Measurements from ENCODE around the gene ORC5. TPM values are rescaled to one million over a fixed set of nuclear protein-coding genes. Genes with fewer than 3 reads are reported as not detected.

ORC5 gene
- total RNA-seq, 1 experiment from 2014 or later: 21.0 TPM

DNA sequence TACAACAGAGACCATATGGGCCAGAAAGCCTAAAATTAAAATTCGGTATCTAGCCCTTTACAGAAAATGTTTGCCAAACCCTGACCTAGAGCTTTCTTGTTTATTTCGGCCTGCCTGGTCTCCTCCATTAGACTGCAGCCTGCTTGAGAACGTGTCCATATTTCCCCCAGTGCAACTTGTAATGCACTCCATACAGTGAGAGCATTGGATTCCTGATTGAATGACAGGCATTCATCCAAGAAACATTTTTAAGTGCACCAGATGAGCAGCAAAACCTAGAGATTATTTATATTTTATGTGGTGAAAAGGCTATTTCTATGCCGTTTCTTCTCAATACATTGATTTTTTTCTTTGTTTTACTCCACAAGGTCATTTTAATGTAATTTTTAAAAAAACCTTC lies 47.4 kb upstream of the ORC5 start (continued):
- TF ChIP-seq ZNF423 (CRISPR knock-in tag; IDR thresholded peaks at IDR 0.05): no peak
- TF ChIP-seq, protein P1, sequence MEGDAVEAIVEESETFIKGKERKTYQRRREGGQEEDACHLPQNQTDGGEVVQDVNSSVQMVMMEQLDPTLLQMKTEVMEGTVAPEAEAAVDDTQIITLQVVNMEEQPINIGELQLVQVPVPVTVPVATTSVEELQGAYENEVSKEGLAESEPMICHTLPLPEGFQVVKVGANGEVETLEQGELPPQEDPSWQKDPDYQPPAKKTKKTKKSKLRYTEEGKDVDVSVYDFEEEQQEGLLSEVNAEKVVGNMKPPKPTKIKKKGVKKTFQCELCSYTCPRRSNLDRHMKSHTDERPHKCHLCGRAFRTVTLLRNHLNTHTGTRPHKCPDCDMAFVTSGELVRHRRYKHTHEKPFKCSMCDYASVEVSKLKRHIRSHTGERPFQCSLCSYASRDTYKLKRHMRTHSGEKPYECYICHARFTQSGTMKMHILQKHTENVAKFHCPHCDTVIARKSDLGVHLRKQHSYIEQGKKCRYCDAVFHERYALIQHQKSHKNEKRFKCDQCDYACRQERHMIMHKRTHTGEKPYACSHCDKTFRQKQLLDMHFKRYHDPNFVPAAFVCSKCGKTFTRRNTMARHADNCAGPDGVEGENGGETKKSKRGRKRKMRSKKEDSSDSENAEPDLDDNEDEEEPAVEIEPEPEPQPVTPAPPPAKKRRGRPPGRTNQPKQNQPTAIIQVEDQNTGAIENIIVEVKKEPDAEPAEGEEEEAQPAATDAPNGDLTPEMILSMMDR (IDR thresholded peaks at IDR 0.05): no peak
- TF ChIP-seq, protein P2, sequence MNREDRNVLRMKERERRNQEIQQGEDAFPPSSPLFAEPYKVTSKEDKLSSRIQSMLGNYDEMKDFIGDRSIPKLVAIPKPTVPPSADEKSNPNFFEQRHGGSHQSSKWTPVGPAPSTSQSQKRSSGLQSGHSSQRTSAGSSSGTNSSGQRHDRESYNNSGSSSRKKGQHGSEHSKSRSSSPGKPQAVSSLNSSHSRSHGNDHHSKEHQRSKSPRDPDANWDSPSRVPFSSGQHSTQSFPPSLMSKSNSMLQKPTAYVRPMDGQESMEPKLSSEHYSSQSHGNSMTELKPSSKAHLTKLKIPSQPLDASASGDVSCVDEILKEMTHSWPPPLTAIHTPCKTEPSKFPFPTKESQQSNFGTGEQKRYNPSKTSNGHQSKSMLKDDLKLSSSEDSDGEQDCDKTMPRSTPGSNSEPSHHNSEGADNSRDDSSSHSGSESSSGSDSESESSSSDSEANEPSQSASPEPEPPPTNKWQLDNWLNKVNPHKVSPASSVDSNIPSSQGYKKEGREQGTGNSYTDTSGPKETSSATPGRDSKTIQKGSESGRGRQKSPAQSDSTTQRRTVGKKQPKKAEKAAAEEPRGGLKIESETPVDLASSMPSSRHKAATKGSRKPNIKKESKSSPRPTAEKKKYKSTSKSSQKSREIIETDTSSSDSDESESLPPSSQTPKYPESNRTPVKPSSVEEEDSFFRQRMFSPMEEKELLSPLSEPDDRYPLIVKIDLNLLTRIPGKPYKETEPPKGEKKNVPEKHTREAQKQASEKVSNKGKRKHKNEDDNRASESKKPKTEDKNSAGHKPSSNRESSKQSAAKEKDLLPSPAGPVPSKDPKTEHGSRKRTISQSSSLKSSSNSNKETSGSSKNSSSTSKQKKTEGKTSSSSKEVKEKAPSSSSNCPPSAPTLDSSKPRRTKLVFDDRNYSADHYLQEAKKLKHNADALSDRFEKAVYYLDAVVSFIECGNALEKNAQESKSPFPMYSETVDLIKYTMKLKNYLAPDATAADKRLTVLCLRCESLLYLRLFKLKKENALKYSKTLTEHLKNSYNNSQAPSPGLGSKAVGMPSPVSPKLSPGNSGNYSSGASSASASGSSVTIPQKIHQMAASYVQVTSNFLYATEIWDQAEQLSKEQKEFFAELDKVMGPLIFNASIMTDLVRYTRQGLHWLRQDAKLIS (CRISPR knock-in tag; IDR thresholded peaks at IDR 0.05; ENCODE audit: borderline replicate concordance): no peak
- TF ChIP-seq, protein P3, sequence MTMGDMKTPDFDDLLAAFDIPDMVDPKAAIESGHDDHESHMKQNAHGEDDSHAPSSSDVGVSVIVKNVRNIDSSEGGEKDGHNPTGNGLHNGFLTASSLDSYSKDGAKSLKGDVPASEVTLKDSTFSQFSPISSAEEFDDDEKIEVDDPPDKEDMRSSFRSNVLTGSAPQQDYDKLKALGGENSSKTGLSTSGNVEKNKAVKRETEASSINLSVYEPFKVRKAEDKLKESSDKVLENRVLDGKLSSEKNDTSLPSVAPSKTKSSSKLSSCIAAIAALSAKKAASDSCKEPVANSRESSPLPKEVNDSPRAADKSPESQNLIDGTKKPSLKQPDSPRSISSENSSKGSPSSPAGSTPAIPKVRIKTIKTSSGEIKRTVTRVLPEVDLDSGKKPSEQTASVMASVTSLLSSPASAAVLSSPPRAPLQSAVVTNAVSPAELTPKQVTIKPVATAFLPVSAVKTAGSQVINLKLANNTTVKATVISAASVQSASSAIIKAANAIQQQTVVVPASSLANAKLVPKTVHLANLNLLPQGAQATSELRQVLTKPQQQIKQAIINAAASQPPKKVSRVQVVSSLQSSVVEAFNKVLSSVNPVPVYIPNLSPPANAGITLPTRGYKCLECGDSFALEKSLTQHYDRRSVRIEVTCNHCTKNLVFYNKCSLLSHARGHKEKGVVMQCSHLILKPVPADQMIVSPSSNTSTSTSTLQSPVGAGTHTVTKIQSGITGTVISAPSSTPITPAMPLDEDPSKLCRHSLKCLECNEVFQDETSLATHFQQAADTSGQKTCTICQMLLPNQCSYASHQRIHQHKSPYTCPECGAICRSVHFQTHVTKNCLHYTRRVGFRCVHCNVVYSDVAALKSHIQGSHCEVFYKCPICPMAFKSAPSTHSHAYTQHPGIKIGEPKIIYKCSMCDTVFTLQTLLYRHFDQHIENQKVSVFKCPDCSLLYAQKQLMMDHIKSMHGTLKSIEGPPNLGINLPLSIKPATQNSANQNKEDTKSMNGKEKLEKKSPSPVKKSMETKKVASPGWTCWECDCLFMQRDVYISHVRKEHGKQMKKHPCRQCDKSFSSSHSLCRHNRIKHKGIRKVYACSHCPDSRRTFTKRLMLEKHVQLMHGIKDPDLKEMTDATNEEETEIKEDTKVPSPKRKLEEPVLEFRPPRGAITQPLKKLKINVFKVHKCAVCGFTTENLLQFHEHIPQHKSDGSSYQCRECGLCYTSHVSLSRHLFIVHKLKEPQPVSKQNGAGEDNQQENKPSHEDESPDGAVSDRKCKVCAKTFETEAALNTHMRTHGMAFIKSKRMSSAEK (CRISPR knock-in tag; IDR thresholded peaks at IDR 0.05; ENCODE audit: borderline replicate concordance): no peak
- TF ChIP-seq, protein P4, sequence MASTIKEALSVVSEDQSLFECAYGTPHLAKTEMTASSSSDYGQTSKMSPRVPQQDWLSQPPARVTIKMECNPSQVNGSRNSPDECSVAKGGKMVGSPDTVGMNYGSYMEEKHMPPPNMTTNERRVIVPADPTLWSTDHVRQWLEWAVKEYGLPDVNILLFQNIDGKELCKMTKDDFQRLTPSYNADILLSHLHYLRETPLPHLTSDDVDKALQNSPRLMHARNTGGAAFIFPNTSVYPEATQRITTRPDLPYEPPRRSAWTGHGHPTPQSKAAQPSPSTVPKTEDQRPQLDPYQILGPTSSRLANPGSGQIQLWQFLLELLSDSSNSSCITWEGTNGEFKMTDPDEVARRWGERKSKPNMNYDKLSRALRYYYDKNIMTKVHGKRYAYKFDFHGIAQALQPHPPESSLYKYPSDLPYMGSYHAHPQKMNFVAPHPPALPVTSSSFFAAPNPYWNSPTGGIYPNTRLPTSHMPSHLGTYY (CRISPR knock-in tag; IDR thresholded peaks at IDR 0.05): no peak
- TF ChIP-seq SMAD3 (CRISPR knock-in tag; IDR thresholded peaks at IDR 0.05; ENCODE audit: borderline replicate concordance): no peak
- no peak for TF ChIP-seq JUN (CRISPR knock-in tag; IDR thresholded peaks at IDR 0.05)

DNA sequence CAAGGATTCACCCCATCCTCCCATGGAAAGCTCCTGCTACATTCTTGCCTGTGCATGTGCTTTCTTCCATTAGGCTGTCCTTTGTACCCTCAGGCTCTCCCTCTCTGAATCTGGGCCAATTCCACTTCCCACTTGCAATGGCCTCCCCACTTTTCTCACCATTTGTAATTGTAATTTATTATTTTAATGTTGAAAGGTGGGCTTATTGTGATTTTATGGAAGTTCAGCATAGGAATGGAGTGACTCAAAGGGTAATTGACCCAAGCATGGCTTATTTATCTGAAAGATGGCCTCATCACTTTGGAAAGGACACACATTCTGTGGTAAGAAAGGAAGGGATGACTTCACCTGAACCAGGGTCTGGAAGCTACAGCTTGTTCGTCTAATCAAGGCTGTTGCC lies 46.9 kb upstream of the ORC5 start:
- DNase-seq (ENCODE audit: low spot score) (no peak), ATAC-seq (no peak)
- no peaks in the 10 kb centered on the region for H3K36me3 Mint-ChIP-seq
- H3K9me3 Mint-ChIP-seq: no peaks in the 10 kb centered on the region
- H3K4me1 Mint-ChIP-seq: no peaks in the 10 kb centered on the region
- TF ChIP-seq, protein P5, sequence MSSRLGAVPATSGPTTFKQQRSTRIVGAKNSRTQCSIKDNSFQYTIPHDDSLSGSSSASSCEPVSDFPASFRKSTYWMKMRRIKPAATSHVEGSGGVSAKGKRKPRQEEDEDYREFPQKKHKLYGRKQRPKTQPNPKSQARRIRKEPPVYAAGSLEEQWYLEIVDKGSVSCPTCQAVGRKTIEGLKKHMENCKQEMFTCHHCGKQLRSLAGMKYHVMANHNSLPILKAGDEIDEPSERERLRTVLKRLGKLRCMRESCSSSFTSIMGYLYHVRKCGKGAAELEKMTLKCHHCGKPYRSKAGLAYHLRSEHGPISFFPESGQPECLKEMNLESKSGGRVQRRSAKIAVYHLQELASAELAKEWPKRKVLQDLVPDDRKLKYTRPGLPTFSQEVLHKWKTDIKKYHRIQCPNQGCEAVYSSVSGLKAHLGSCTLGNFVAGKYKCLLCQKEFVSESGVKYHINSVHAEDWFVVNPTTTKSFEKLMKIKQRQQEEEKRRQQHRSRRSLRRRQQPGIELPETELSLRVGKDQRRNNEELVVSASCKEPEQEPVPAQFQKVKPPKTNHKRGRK (CRISPR knock-in tag; IDR thresholded peaks at IDR 0.05; ENCODE audit: borderline replicate concordance): no peak
- TF ChIP-seq, protein P4 (CRISPR knock-in tag; IDR thresholded peaks at IDR 0.05): no peak
- TF ChIP-seq ZNF416 (CRISPR knock-in tag; IDR thresholded peaks at IDR 0.05): no peak
- TF ChIP-seq CREM (CRISPR knock-in tag; IDR thresholded peaks at IDR 0.05): no peak
- no peak for TF ChIP-seq NFATC4 (CRISPR knock-in tag; IDR thresholded peaks at IDR 0.05)
- ChIA-PET POLR2A (no interaction called here), CTCF (no interaction called here)
- no peaks in the 10 kb centered on the region for H3K27me3 Mint-ChIP-seq (ENCODE audit: low read depth)
- no peak overlapping the region for H3K27ac Mint-ChIP-seq
- no peak overlapping the region for H3K4me3 Mint-ChIP-seq

Data from WTC11 (cell line).